OCI-LY7 (cell line): ENCODE data around the gene FAM20B. TPM values are rescaled to one million over a fixed set of nuclear protein-coding genes. Genes with fewer than 3 reads are reported as not detected.

Experiments
- BruUV-seq: library from RNA; stranded (reverse); fragments of 400-500 nt; replicated peaks from 2 replicates; lab custom pipeline; 2021; lab: Mats Ljungman, UMichigan
- CTCF ChIA-PET: fragments of 300-600 bp; sonication (Branson Sonifier 250); formaldehyde crosslinking; loops from one replicate; lab custom pipeline; 2022; ENCODE audit warnings: antibody characterized with exemption; ENCODE audit not compliant: unreplicated experiment; lab: Charles Lee
- POLR2A ChIA-PET: fragments of 300-600 bp; sonication (Branson Sonifier 250); formaldehyde crosslinking; loops from one replicate; lab custom pipeline; 2022; ENCODE audit warnings: antibody characterized with exemption; lab: Charles Lee
- DNase-seq: peaks from one replicate; pipeline ENCODE4 v3.0.0-alpha.2; 2015; ENCODE audit warnings: low spot score
- H2AFZ ChIP-seq: fragments of 200-600 bp; sonication (generic), shearing (Covaris generic); 2 replicates; pipeline ENCODE4 v1.6.1; 2014; ENCODE audit warnings: mild to moderate bottlenecking, antibody characterized with exemption, low read length, moderate library complexity
- H3K27ac ChIP-seq: fragments of 200-600 bp; sonication (generic); 2 replicates; pipeline ENCODE4 v1.5.1; 2014; ENCODE audit warnings: mixed run types, low read depth, mild to moderate bottlenecking, moderate library complexity, low read length, inconsistent platforms; ENCODE audit not compliant: poor library complexity, severe bottlenecking
- H3K36me3 ChIP-seq: fragments of 200-600 bp; sonication (generic); 2 replicates; pipeline ENCODE4 v1.6.1; 2014; ENCODE audit warnings: mild to moderate bottlenecking, antibody characterized with exemption, low read length, moderate library complexity, mixed read lengths; ENCODE audit not compliant: insufficient read depth
- H3K4me1 ChIP-seq: fragments of 200-600 bp; sonication (generic); 2 replicates; pipeline ENCODE4 v1.5.1; 2014; ENCODE audit warnings: mild to moderate bottlenecking, low read length; ENCODE audit not compliant: insufficient read depth, poor library complexity, severe bottlenecking
- H3K4me2 ChIP-seq: fragments of 200-600 bp; sonication (generic); 2 replicates; pipeline ENCODE4 v1.6.1; 2014; ENCODE audit warnings: mild to moderate bottlenecking, low read length
- H3K4me3 ChIP-seq: fragments of 200-600 bp; sonication (generic); 2 replicates; pipeline ENCODE4 v1.5.1; 2014; ENCODE audit warnings: mild to moderate bottlenecking, low read depth, low read length; ENCODE audit not compliant: poor library complexity, severe bottlenecking
- H3K79me2 ChIP-seq: fragments of 200-600 bp; sonication (generic); 2 replicates; pipeline ENCODE4 v1.6.1; 2016; ENCODE audit warnings: low read depth, mild to moderate bottlenecking, low read length, moderate library complexity, mixed read lengths; ENCODE audit not compliant: insufficient read depth
- H3K9me2 ChIP-seq: fragments of 200-600 bp; sonication (generic); 2 replicates; pipeline ENCODE4 v1.6.1; 2016; ENCODE audit warnings: mild to moderate bottlenecking, low read length, mixed read lengths; ENCODE audit not compliant: insufficient read depth
- H3K9me3 ChIP-seq: fragments of 200-600 bp; sonication (generic); 2 replicates; pipeline ENCODE4 v1.6.1; 2014; ENCODE audit warnings: mild to moderate bottlenecking, mixed run types, low read length, mixed read lengths
- H4K20me1 ChIP-seq: fragments of 200-600 bp; sonication (generic); 2 replicates; pipeline ENCODE4 v1.6.1; 2014; ENCODE audit warnings: mild to moderate bottlenecking, antibody characterized with exemption, low read length, moderate library complexity, mixed read lengths; ENCODE audit not compliant: insufficient read depth
- EZH2phosphoT487 ChIP-seq: fragments of 200-600 bp; sonication (generic); IDR thresholded peaks from 2 replicates; pipeline ENCODE4 v1.6.1; 2018; ENCODE audit warnings: low read depth, borderline replicate concordance, mild to moderate bottlenecking, mixed run types, antibody characterized with exemption, low read length, moderate library complexity, mixed read lengths
- intact Hi-C: fragments of 100-400 bp; cut with micrococcal nuclease; formaldehyde crosslinking; loops from one replicate; pipeline ENCODE4 v1.10.0; 2022; ENCODE audit not compliant: unreplicated experiment
- total RNA-seq, 2 experiments: library from RNA; depleted of rRNA in 1 of 2; stranded (reverse); fragments of >200 nt in 1 of 2; shearing (Covaris generic) in 1 of 2; gene quantifications; 2 replicates each; pipeline ENCODE4 v1.2.3, GENCODE V29; 2014 to 2022
- TF ChIP-seq, protein P1 (sequence below): fragments of 200-600 bp; sonication (generic); conservative IDR thresholded peaks from 2 replicates; pipeline ENCODE4 v1.5.1; 2014; ENCODE audit warnings: mild to moderate bottlenecking, antibody characterized with exemption, low read length, moderate library complexity, mixed read lengths

Gene FAM20B
- total RNA-seq, 2 experiments from 2014 or later: 17.1 to 36.5 TPM

DNA sequence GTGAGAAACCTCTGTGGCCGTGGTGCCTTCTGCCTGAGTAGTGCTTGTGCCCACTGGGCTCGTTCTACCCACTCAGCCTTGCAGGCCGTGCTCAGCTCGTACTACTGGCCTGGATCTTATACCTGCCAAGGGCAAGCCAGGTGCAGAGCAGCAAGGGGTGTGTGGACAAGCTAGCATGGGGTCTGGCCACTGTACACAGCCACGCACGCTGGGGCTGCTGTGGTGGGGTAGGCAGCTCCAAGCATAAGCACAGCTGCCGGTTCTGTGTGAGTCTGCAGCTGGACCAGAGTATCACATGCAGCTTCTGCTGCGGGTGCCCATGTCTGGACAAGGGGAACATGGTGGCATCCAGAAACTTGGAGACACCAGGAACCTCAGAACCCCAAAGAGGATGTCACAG lies 16.4 kb downstream of the FAM20B start:
- Histone ChIP-seq H3K4me3 (no peak overlapping the region), H3K27ac (no peak overlapping the region), H2AFZ (no peak overlapping the region), H4K20me1 (no peaks in the 10 kb centered on the region), H3K9me3 (0 out of 2 replicates have a peak, but pooled peaks cover 12% of the 10 kb centered on the region), H3K36me3 (peaks cover 22% of the 10 kb centered on the region), H3K4me1 (peaks cover 25% of the 10 kb centered on the region), H3K79me2 (peaks cover 26% of the 10 kb centered on the region; the same call in 1 of the 2 replicates), H3K9me2 (no peaks in the 10 kb centered on the region), H3K4me2 (no peak overlapping the region)
- POLR2A ChIA-PET: interaction anchor here (0.5 to 2.1 kb wide), 5 partner anchors 11 to 430 kb away, joined by 3 to 6 read pairs (median 3); no protein-coding TSS in a partner anchor
- BruUV-seq: no TSS peak
- CTCF ChIA-PET: no interaction called here
- intact Hi-C loops: no loop called here
- TF ChIP-seq, protein P1, sequence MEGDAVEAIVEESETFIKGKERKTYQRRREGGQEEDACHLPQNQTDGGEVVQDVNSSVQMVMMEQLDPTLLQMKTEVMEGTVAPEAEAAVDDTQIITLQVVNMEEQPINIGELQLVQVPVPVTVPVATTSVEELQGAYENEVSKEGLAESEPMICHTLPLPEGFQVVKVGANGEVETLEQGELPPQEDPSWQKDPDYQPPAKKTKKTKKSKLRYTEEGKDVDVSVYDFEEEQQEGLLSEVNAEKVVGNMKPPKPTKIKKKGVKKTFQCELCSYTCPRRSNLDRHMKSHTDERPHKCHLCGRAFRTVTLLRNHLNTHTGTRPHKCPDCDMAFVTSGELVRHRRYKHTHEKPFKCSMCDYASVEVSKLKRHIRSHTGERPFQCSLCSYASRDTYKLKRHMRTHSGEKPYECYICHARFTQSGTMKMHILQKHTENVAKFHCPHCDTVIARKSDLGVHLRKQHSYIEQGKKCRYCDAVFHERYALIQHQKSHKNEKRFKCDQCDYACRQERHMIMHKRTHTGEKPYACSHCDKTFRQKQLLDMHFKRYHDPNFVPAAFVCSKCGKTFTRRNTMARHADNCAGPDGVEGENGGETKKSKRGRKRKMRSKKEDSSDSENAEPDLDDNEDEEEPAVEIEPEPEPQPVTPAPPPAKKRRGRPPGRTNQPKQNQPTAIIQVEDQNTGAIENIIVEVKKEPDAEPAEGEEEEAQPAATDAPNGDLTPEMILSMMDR: no peak
- no peak for TF ChIP-seq EZH2phosphoT487
- DNase-seq: no peak

DNA sequence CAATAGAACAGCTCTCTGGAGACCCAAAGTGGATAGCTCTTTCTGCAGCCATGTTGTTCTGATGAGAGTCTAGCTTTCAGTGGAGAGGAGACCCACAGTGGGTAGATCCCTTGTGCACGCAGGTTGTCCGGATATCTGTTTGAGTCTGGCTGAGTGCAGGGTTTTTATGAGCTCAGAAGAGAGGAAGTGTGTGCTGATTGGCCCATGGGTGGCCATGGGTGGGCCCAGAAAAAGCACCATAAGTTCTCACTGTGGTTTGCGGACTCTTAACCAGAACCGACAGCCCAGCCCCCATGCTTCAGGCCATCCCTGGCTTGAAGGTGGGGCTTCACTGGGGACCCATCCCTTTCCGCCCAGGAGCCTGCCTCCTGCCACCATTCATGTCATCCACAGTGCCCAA lies 17.0 kb downstream of the FAM20B start:
- Histone ChIP-seq H4K20me1 (no peaks in the 10 kb centered on the region), H3K4me3 (no peak overlapping the region), H3K9me3 (0 out of 2 replicates have a peak, but pooled peaks cover 12% of the 10 kb centered on the region), H3K79me2 (peaks cover 20% of the 10 kb centered on the region; the same call in 1 of the 2 replicates), H3K9me2 (no peaks in the 10 kb centered on the region), H2AFZ (no peak overlapping the region), H3K27ac (no peak overlapping the region), H3K36me3 (peaks cover 22% of the 10 kb centered on the region), H3K4me2 (no peak overlapping the region), H3K4me1 (peaks cover 19% of the 10 kb centered on the region)
- intact Hi-C loops: no loop called here
- ChIA-PET CTCF (no interaction called here), POLR2A (interaction anchor here (0.6 to 2.1 kb wide), 6 partner anchors 11 to 431 kb away, joined by 3 to 6 read pairs (median 4); no protein-coding TSS in a partner anchor)
- no TSS peak for BruUV-seq
- DNase-seq: no peak
- TF ChIP-seq, protein P1: no peak
- TF ChIP-seq EZH2phosphoT487: no peak

DNA sequence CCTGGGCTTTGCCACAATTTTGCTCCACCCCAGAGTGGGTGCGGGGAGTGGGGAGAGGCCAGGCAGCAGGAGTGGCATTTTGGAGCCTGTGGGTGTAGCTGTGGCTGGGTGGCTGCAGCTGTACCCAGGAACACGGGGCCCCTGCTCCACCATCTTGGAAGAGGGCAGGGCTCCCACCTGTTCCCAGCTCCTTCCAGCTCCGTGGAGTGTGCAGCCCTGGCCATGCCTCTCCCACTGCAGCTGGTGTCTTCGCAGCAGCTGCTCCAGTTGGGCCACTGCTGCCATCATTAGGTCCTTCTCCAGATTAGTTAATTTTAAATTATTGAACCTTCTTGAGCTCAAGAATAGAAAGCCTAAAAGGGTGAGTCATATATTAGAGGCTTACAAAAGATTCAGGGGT lies 17.6 kb downstream of the FAM20B start:
- no TSS peak for BruUV-seq
- no peak overlapping the region for H3K27ac ChIP-seq
- peaks cover 14% of the 10 kb centered on the region; the same call in 1 of the 2 replicates for H3K79me2 ChIP-seq
- no peak overlapping the region for H3K4me2 ChIP-seq
- no peak for DNase-seq
- ChIA-PET POLR2A (interaction anchor here (0.6 to 2.1 kb wide), 6 partner anchors 9 to 374 kb away, joined by 3 to 6 read pairs (median 3); no protein-coding TSS in a partner anchor), CTCF (no interaction called here)
- H3K36me3 ChIP-seq: peaks cover 22% of the 10 kb centered on the region
- no peaks in the 10 kb centered on the region for H3K9me2 ChIP-seq
- H3K4me3 ChIP-seq: no peak overlapping the region
- H2AFZ ChIP-seq: no peak overlapping the region
- intact Hi-C loops: no loop called here
- no peaks in the 10 kb centered on the region for H4K20me1 ChIP-seq
- H3K4me1 ChIP-seq: peaks cover 13% of the 10 kb centered on the region
- TF ChIP-seq EZH2phosphoT487: no peak
- TF ChIP-seq, protein P1: no peak
- 0 out of 2 replicates have a peak, but pooled peaks cover 12% of the 10 kb centered on the region for H3K9me3 ChIP-seq
